Activated CD4-positive, alpha-beta T cell treated with anti-CD3 and anti-CD28 coated beads for 1 hour (primary cell): ENCODE data around the gene CEP95.
"Not testable (repeated sequence)": the region's sequence is repeated elsewhere in the genome, so short reads cannot be mapped to it uniquely, and the experiment has no call there.

Experiments
- DNase-seq: peaks from one replicate; pipeline ENCODE4 v3.0.0-alpha.2; 2020

The CEP95 gene

GRCh38 chr17:64577025-64577424 is 70.2 kb downstream of the CEP95 start:
- DNase-seq, result not testable (repeated sequence)

- no peak for DNase-seq
Observed at GRCh38 chr17:64579917-64580316, 73.1 kb downstream of the CEP95 start.

DNA sequence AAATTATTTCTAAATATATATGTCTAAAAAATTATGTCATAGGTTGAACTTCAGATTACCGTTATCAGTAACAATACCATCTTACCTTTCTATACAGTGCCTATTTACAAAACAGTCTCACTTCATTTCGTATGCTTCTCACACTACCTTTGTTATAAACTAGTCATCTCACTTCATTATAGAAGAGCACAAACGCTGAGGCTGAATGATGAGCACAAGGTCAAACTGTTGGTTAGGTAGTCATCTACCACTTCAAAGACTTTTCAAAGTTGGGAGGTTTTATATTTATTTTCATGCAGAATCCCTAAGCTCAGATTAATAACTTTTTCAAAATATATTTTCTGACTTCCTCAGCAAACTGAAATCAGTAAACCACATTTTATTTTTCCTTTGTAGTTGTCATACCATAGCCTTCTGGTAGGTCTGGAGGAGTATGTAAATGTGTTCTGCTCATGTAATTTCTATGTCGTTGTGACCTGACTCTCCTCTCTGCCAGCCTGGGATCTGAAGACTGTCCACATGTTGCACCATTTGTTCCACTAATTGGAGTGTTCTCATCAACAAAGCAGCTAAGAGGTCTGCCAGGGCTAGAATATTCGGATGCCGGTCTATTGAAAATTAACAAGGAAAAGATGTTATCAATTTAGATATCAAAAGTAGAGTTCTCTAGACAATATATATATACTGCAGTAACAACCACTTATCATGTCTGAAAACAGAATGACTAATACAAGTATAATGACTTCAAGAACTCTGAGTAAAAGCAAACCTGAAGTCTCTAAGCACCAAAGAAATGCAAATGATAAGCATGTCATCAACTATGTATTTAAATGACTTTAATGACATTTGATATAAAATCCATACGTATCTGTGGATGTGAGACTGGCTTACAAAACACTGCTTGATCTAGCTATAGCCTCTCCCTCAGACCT is 73.9 kb downstream of the CEP95 start:
- no peak for DNase-seq

DNA sequence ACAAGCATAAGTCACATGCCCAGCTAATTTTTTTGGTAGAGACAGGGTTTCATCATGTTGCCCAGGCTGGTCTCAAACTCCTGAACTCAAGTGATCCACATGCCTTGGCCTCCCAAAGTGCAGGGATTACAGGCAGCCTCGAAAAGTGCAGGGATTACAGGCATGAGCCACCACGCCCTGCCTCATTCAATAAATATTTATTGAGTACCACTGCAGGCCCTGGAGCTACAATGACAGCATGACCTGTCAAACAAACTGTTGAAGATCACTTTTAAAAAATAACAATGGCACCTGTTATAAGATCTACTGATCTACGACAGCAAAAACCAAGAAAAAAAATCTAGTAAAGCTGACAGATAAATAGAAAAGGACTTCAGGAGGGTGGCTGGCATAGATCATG is 76.3 kb downstream of the CEP95 start:
- DNase-seq, result no peak

DNA sequence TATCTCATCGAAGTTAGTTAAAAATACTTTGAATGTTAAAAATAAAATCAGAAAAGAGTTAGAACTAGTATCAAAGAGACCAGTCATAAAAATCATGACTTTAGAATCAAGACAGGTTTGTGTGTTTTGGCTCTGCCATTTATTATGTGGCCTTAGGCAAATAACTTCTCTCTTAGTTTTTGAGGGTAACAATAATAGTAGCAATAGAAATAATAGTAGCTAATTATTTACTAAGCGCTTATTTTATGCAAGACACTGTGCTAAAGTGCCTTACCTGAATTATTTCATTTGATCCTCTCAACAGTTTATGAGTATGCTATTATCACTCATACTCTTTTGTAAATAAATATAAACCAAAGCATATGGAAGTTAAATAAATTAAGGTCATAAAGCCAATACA is 78.4 kb downstream of the CEP95 start:
- DNase-seq, result no peak
